Stimulated activated CD4-positive, alpha-beta T cell treated with anti-CD3 and anti-CD28 coated beads, Interleukin-2, amount 100 ng/mL, for 4 hours (primary cell): Measurements from ENCODE around the gene TTC17.
"Not testable (repeated sequence)": the region's sequence is repeated elsewhere in the genome, so short reads cannot be mapped to it uniquely, and the experiment has no call there.

Experiments
- DNase-seq: peaks from one replicate; pipeline ENCODE4 v3.0.0-alpha.2; 2020; ENCODE audit warnings: low read depth

Gene TTC17

GRCh38 chr11:43358801-43359421, at the start of gene TTC17:
Gene TTC17, plus strand, starts transcription at chr11:43358920. Its CDS starts 35 bp downstream, at chr11:43358955.
- DNase-seq, result peak; percentile 92

- DNase-seq, result peak; percentile 89
Measured at GRCh38 chr11:43311791-43312607, 46.7 kb upstream of the TTC17 start, which contains the start of gene API5. Gene API5, plus strand, starts transcription at chr11:43311996. Its CDS starts 132 bp downstream, at chr11:43312128.

- DNase-seq, result no peak
Measured at GRCh38 chr11:43315966-43316365, 42.8 kb upstream of the TTC17 start.

GRCh38 chr11:43316451-43316850, 42.3 kb upstream of the TTC17 start:
- no peak for DNase-seq

- no peak for DNase-seq
Measured at GRCh38 chr11:43327987-43328386, 30.7 kb upstream of the TTC17 start.

GRCh38 chr11:43328482-43328881, 30.2 kb upstream of the TTC17 start:
- DNase-seq, result no peak

GRCh38 chr11:43341159-43341558, 17.6 kb upstream of the TTC17 start:
- no peak for DNase-seq

- DNase-seq, result not testable (repeated sequence)
Measured at GRCh38 chr11:43351426-43351825, 7.3 kb upstream of the TTC17 start.

- DNase-seq, result no peak
Measured at GRCh38 chr11:43354311-43354710, 4.4 kb upstream of the TTC17 start.

- DNase-seq, result no peak
Measured at GRCh38 chr11:43356336-43356735, 2.4 kb upstream of the TTC17 start.

- DNase-seq, result no peak
Measured at GRCh38 chr11:43358279-43358800, 380 bp upstream of the TTC17 start.

GRCh38 chr11:43359422-43359818, 700 bp downstream of the TTC17 start:
- no peak for DNase-seq

GRCh38 chr11:43360361-43361032, 1.8 kb downstream of the TTC17 start:
- no peak for DNase-seq

- no peak for DNase-seq
Measured at GRCh38 chr11:43366677-43367076, 8.0 kb downstream of the TTC17 start.

GRCh38 chr11:43367382-43368178, 8.9 kb downstream of the TTC17 start:
- DNase-seq, result no peak

GRCh38 chr11:43376065-43376464, 17.3 kb downstream of the TTC17 start:
- DNase-seq, result no peak

- DNase-seq, result no peak
Measured at GRCh38 chr11:43376594-43376993, 17.9 kb downstream of the TTC17 start.

GRCh38 chr11:43377389-43377788, 18.7 kb downstream of the TTC17 start:
- no peak for DNase-seq

- no peak for DNase-seq
Measured at GRCh38 chr11:43378897-43379296, 20.2 kb downstream of the TTC17 start.

- DNase-seq, result no peak
Measured at GRCh38 chr11:43381802-43382201, 23.1 kb downstream of the TTC17 start.

- no peak for DNase-seq
Measured at GRCh38 chr11:43382614-43383013, 23.9 kb downstream of the TTC17 start.

GRCh38 chr11:43384393-43384792, 25.7 kb downstream of the TTC17 start:
- no peak for DNase-seq
